GM18498 (cell line): ENCODE measurements around the gene YWHAE.
"Not testable (repeated sequence)": the region's sequence is repeated elsewhere in the genome, so short reads cannot be mapped to it uniquely, and the experiment has no call there.

ENCODE experiments used
- ATAC-seq: cut with Tn5 transposase; IDR thresholded peaks from one replicate; pipeline ENCODE4 v1.9.1; 2021; ENCODE audit warnings: mild to moderate bottlenecking, moderate library complexity; ENCODE audit not compliant: unreplicated experiment

The YWHAE gene

GRCh38 chr17:1375615-1376014 lies 24.4 kb downstream of the YWHAE start:
- ATAC-seq: no peak

GRCh38 chr17:1374431-1375177 lies 25.4 kb downstream of the YWHAE start:
- no peak for ATAC-seq

- ATAC-seq: no peak
Measured at GRCh38 chr17:1373707-1374237, 26.2 kb downstream of the YWHAE start.

GRCh38 chr17:1372618-1373017 lies 27.4 kb downstream of the YWHAE start:
- no peak for ATAC-seq

- no peak for ATAC-seq
Measured at GRCh38 chr17:1371893-1372590, 28.0 kb downstream of the YWHAE start.

- no peak for ATAC-seq
Measured at GRCh38 chr17:1368588-1368987, 31.4 kb downstream of the YWHAE start.

GRCh38 chr17:1367351-1367745 lies 32.7 kb downstream of the YWHAE start:
- no peak for ATAC-seq

GRCh38 chr17:1366234-1366633 lies 33.8 kb downstream of the YWHAE start:
- no peak for ATAC-seq

GRCh38 chr17:1365445-1366039 lies 34.5 kb downstream of the YWHAE start:
- ATAC-seq: no peak

GRCh38 chr17:1362964-1363363 lies 37.1 kb downstream of the YWHAE start:
- peak; percentile 65 for ATAC-seq

- ATAC-seq: no peak
Measured at GRCh38 chr17:1362065-1362848, 37.8 kb downstream of the YWHAE start.

GRCh38 chr17:1360975-1361374 lies 39.0 kb downstream of the YWHAE start:
- ATAC-seq: no peak

GRCh38 chr17:1360315-1360714 lies 39.7 kb downstream of the YWHAE start:
- not testable (repeated sequence) for ATAC-seq

- no peak for ATAC-seq
Measured at GRCh38 chr17:1354030-1354429, 46.0 kb downstream of the YWHAE start.

- not testable (repeated sequence) for ATAC-seq
Measured at GRCh38 chr17:1352530-1352929, 47.5 kb downstream of the YWHAE start.

GRCh38 chr17:1351971-1352370 lies 48.1 kb downstream of the YWHAE start:
- ATAC-seq: no peak

GRCh38 chr17:1351275-1351674 lies 48.7 kb downstream of the YWHAE start:
- ATAC-seq: no peak

- no peak for ATAC-seq
Measured at GRCh38 chr17:1347589-1348323, 52.3 kb downstream of the YWHAE start.

GRCh38 chr17:1344521-1344920 lies 55.5 kb downstream of the YWHAE start:
- ATAC-seq: no peak

- no peak for ATAC-seq
Measured at GRCh38 chr17:1343554-1343953, 56.5 kb downstream of the YWHAE start.
